GM11168 (cell line): ENCODE measurements around the gene RTN4RL1.

Experiments
- in situ Hi-C: fragments of 300-500 bp; cut with MboI; formaldehyde crosslinking; loops from one replicate; pipeline ENCODE4 v1.12.0; 2022; ENCODE audit warnings: low sequenced_read_pairs; ENCODE audit not compliant: unreplicated experiment

The RTN4RL1 gene, protein sequence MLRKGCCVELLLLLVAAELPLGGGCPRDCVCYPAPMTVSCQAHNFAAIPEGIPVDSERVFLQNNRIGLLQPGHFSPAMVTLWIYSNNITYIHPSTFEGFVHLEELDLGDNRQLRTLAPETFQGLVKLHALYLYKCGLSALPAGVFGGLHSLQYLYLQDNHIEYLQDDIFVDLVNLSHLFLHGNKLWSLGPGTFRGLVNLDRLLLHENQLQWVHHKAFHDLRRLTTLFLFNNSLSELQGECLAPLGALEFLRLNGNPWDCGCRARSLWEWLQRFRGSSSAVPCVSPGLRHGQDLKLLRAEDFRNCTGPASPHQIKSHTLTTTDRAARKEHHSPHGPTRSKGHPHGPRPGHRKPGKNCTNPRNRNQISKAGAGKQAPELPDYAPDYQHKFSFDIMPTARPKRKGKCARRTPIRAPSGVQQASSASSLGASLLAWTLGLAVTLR

GRCh38 chr17:2025220-2025621 lies at the start of gene RTN4RL1:
Gene RTN4RL1, minus strand, starts transcription at chr17:2025334. Its CDS starts 469 bp downstream, at chr17:2024865.
- in situ Hi-C loops: no loop called here

GRCh38 chr17:2074919-2075318 lies 49.8 kb upstream of the RTN4RL1 start:
- in situ Hi-C loops: no loop called here

GRCh38 chr17:2071455-2072281 lies 46.5 kb upstream of the RTN4RL1 start:
- in situ Hi-C loops: no loop called here

DNA sequence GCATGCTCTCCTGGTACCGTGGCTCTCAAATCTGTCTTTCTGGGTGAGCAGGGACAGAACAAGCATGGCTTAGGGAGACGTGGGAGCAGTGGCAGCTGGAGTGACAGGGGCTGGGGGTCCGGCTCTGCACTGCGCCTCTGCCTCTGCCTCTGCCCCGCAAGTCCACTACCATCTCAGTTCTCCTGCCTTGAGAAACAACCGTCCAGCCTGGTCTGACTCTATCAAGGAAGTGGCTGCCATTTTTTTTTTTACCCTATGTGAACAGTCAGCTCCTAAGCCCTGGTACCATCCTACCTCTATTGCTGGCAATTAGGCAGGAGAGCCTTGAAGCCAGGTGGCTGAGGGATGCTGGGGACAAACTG lies 45.9 kb upstream of the RTN4RL1 start:
- in situ Hi-C loops: no loop called here

DNA sequence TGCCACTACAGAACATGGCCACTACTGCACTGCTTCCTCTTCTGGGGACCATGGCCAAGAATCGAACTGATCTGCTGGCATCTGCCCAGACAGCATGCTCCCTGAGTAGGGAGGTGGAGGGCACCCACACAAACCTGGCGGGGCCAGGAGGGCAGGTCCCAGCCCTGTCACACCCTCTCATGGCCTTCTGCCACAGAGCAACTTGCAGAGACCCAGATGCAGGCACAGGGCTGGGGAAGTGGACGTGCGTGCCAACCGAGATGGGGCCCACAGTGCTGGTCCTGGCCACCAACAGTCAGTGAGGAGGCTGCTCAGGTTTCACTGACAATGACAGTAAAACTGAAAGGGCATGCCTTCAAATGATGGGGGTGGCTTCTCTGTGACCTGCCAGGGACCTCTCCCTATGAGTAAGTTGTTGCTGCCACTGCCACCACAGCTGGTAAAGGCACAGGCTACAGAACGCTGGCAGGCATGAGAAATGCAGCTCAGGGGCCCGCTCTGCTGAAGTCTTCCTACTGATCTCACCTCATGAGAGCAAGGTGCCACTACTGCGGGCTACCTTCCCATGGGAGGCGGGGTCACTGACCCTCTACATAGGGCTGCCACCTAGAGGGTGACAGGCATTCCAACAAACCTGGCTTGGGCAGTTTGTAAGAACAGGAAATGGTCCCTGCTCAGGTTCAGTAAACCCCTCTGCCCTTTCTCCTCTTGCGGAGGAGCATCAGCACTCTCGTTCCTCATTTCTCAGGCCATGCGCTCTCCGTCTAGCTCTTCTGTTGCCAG lies 45.3 kb upstream of the RTN4RL1 start:
- in situ Hi-C loops: no loop called here

DNA sequence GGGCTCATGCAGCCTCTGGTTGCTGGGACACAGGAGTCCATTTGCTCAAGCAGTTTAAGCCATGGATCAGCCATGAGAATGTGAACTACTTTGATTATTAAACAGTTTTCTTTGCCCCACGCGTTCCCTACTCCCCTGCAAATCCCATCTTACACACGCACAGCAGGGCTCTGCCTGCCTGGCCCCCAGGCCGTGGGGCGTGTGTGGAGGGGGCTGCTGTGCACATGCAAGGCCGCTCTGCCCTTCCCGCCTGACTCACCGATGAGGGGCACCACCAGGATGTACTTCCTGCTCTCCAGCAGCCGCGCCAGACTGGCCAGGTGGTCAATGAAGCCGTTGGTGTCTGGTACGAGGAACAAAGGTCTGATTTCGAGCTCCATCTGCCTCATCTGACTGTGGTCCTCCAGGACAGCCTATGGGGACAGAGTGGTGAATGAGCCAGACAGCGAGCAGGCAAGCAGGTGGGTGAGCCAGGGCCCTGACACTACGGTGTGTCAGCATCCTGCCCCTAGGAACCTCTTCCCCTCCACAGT lies 43.5 kb upstream of the RTN4RL1 start:
- in situ Hi-C loops: no loop called here

GRCh38 chr17:2068031-2068518 lies 42.9 kb upstream of the RTN4RL1 start:
- in situ Hi-C loops: no loop called here

- in situ Hi-C loops: no loop called here
Measured at GRCh38 chr17:2067608-2068024, 42.5 kb upstream of the RTN4RL1 start.

GRCh38 chr17:2067048-2067561 lies 42.0 kb upstream of the RTN4RL1 start:
- in situ Hi-C loops: no loop called here

DNA sequence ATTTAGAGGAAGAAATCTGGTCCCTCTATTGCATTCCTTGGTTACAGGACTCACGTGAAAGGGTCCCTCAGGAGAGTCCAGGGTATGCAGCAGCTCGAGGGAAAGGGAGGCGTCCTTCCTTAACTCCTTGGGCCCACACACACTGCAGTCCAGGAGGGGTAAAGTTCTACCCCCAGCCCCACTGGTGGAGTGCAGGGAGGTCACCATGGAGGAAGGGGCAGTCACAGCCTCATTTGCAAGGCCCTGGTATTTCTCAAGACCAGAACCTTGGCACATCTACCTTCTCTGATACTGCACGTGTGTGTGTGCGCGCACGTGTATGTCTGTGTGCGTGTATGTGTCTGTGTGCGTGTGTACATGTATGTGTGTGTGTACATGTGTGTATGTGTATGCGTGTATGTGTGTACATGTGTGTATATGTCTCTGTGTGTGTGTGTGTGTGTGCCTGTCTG lies 40.8 kb upstream of the RTN4RL1 start:
- in situ Hi-C loops: no loop called here

DNA sequence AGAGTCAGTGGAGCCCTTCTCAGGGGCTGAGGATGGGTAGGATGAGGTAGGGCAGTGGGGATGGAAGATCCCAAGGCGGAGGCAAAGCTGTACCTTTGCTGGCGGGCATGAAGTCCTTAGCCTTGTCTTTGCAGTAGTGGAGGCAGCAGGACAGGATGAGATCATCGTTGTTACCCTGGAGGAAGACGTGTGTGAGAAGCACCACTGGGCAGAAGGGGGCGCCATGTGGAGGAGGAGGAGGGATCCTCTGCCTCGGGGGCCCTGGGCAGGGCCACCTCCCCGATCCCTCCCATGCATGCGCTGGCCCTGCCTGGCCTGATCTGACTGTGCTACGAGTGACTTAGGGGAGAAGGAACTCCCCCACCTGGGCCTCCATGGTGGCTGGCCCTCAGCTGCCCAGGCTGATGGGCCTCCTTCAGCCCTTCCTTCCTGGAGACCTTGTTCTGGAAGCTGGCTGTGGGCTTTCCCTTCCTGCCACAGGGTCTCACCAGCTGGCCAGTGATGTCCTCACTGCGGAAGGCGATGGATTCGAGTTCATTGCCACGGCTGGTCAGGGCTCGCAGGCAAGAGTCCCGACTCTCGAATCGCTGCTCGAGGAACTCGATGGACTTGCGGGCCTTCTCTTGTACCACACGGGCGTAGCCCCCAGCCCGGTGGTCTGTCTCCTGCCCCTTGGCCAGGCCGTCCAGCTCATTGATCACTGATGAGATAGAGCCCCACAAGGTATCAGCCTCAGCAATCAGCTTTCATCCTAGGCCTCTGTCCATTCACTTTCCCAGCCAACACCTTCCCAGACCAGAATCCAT lies 40.0 kb upstream of the RTN4RL1 start:
- in situ Hi-C loops: no loop called here

- in situ Hi-C loops: no loop called here
Measured at GRCh38 chr17:2064520-2064971, 39.4 kb upstream of the RTN4RL1 start.

- in situ Hi-C loops: no loop called here
Measured at GRCh38 chr17:2064147-2064489, 39.0 kb upstream of the RTN4RL1 start.

GRCh38 chr17:2063261-2064146 lies 38.4 kb upstream of the RTN4RL1 start:
- in situ Hi-C loops: no loop called here

DNA sequence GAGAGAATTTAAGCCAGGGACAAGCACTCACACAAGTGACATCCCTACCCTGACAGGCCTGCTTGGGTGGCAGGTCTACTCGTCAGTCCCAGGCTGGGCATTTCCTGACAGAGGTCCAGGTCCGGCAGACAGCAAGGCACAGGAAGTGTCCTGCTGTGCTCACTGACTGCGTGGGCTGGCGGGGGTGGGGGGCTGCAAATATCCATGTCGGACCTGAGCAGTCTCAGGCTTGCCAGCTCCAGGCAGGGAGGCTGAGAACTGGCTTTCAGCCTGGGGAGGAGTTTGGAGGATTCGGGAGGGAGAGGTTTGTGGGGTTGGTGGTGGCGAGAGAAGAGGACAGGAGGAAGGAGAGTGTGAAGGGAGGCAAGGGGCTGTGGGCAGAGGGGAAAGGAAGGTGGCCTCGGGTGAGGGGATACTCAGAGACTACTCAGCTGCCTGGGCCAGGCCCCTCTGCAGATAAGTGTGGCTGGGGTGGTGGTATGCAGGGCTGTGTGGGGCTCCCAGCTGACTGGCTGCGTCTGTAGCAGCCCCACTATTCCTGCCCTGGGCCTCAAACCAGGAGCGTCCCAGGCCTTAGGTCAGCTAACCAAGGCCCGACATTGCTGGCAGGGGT lies 37.5 kb upstream of the RTN4RL1 start:
- in situ Hi-C loops: no loop called here

DNA sequence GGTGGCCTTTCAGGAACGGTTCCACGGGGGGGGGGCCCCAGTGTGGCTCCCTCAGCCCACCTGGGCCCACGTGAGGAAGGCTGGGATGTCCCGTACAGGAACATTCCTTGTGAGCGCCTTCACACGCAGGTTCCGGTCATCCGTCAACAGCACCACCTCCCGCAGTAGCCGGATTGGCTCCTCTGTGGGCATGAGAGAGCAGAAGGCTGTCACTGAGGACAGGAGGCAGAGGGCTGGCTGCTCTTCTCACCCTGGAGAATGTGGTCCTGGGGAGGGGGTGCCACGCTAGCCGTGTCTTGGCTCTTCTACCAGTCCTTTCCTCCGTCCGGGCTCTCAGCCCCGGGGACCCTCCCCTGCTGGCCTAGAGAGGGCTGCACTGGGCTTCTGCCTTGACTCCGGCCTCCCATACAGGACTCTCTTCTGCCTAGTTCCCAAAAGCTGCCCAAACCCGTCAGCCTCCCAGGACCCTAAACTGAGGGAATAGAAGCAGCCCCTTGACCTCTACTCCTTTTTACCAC lies 36.4 kb upstream of the RTN4RL1 start:
- in situ Hi-C loops: no loop called here

DNA sequence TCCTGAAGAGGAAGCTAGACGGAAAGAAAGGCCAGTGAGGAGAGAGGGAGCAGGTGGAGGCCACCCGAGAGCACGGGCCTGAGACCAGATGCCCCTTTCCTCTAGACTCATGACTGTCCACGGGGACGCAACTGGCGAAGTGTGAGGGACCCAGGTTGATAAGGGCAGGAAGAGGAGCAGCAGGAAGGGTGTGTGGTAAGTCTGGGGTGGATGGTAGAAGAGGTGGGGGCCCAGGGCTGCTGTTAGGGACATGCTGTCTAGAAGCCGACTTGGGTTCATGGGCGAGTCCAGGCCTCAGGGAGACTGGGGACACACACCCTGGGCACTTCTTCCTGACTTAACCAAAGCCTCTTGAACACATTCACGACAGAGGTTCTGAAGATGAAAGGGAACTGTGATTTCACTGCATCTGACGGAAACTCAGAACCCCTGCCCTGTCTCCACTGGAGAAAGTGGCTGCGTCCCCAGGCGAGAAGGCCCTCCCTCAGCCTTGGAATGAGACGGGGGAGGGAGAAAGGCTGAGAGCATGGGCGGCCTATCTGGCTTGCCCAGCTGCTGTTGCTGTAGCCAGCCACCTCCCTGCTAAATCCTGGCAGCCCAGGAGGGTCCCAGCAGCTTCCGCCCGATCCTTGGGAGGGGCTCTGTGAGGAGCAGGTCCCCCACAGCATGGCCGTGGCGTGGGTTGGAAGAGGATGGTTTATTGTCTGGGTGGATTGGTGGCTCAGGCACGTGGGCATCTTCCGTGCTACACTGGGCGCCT lies 35.7 kb upstream of the RTN4RL1 start:
- in situ Hi-C loops: no loop called here
